ENCODE measurements around the gene RBMS1. TPM values are rescaled to one million over a fixed set of nuclear protein-coding genes. Genes with fewer than 3 reads are reported as not detected.

RBMS1 gene
- polyA plus RNA-seq, 1 donor: 61.3 TPM

DNA sequence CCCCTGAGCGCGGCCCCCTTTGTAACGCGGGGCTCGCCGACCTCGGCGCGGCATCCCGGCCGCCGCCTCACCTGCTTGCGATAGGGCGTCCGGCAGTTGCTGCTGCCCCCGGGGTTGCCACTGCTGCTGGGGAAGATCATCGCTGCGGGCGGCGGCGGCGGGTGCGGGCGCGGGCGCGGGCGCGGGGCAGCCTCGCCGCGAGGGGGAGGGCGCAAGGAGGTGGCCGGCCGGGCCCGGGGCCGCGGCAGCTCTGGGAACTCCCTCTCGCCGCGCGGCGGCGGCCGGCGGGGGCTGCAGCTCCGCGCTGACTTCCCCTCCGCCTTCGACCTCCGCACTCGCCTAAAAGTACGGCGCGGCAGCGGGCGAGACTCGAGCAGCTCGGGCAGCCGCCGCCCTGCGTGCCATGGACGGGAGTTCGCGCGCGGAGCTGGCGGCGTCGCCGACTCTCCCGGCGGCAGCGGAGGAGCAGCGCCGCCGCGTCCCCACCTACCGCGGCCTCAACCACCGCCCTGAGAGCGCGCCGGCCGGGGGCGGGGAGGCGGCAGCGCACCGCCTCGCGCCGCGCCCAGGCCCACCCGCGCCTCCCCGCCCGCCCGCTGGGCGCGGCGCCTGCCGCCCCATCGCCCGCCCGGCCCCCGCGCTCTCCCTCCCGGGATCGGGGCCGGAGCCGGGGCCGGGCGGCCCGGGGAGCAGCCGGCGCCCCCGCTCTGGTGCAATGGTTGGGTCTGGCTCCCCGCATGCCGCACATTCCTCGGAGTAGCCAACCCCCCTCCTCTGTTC is 86.0 kb downstream of the RBMS1 start:
- peak; percentile 78 for DNase-seq

DNA sequence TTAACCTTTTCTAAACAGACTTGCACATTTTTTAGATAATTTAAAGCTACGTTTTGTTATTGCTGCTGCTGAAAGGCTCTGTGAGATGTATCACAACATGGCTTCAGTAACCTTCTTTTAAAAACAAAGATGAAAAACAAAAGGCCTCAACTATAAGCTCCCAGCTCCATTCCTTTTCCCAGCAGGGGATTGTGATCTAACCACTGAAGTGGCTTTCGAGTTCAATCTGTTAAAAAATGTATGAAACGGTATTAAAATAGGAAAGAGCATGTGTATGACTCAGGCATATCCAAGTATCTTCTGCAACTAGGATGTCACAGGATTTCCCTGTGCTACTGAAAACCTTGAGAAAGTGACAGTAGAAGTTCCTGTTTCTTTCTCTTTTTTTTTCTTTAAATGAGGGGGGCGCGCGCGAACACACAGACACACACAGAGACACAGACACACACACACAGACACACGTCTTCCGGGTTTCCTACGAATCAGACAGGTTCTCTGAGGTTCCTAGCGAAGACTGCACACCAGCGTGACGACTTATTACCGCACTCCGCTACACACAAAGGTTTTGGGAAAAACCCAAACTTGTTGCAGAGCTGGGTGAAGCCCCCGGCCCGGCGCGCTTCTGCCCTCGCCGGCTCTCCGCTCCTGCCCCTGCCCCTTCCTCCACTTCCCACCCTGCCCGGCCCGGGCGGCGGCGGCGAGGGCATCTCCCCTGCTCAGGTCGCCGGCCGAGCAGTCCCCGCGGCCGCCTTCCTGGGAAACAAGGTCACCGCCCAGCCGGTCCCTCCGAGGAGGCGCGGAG is 86.8 kb downstream of the RBMS1 start:
- DNase-seq: peak; percentile 79

GRCh38 chr2:160405077-160405867 is 88.3 kb downstream of the RBMS1 start:
- no peak for DNase-seq

GRCh38 chr2:160402997-160403979 is 90.3 kb downstream of the RBMS1 start:
- no peak for DNase-seq

GRCh38 chr2:160402501-160402900 is 91.1 kb downstream of the RBMS1 start:
- DNase-seq: peak; percentile 61

GRCh38 chr2:160401895-160402294 is 91.7 kb downstream of the RBMS1 start:
- no peak for DNase-seq

DNA sequence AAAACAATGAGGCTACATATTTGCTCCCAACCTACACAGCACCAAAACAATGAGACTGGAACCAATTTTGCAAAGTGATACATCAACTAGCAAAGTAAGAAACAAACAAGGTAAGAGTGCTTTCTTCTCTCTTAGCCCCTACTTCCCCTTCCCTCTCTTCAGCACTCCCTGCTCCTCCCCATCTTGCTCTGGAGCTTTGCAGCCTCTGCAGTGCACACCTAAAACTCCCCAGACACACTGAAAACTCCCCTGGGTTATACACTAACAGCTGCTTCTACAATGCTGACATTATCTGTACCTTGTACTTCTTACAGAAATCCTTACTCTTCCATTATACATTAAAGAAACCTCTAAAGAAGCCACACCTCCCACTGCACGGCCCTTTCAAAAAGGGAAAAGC is 93.7 kb downstream of the RBMS1 start:
- no peak for DNase-seq

- no peak for DNase-seq
Observed at GRCh38 chr2:160397530-160397865, 96.1 kb downstream of the RBMS1 start.

- DNase-seq: no peak
Observed at GRCh38 chr2:160394153-160394552, 99.5 kb downstream of the RBMS1 start.

DNA sequence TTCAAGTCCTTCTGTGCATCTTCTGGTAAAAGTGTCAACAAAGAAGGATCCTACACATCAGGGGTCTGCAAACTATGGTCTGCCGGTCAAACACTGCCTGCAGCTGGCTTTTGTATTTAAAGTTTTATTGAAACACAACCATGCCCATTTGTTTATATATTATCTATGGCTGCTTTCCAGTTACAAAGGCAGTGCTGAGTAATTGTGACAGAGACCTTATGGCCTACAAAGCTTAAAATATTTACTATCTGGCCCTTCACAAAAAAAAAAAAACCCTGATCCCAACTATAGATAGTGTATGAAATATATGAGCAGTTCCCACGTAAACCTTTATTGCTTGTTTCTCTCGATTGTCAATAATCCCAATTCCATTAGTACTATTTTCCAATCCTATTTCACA is 101.4 kb downstream of the RBMS1 start:
- no peak for DNase-seq

GRCh38 chr2:160390544-160391455 is 102.8 kb downstream of the RBMS1 start:
- DNase-seq: no peak

DNA sequence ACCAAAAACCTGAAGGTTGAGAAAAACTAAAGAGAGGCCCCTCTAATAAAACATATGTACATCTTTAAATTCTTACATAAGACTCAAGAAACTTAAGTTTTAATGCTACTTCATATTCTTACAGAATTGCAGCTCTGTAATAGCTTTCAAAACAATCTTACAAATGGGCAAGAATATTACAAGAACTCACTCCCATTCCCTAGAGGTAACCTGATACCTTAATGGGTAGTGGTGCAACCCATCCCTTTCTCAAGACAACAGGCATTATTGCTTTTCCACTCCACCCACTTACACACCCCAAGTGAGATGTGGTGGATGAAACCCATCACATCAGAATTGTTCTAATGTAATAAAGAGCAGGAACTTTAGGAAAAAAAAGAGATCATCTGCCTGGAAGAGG is 103.7 kb downstream of the RBMS1 start:
- DNase-seq: no peak

DNA sequence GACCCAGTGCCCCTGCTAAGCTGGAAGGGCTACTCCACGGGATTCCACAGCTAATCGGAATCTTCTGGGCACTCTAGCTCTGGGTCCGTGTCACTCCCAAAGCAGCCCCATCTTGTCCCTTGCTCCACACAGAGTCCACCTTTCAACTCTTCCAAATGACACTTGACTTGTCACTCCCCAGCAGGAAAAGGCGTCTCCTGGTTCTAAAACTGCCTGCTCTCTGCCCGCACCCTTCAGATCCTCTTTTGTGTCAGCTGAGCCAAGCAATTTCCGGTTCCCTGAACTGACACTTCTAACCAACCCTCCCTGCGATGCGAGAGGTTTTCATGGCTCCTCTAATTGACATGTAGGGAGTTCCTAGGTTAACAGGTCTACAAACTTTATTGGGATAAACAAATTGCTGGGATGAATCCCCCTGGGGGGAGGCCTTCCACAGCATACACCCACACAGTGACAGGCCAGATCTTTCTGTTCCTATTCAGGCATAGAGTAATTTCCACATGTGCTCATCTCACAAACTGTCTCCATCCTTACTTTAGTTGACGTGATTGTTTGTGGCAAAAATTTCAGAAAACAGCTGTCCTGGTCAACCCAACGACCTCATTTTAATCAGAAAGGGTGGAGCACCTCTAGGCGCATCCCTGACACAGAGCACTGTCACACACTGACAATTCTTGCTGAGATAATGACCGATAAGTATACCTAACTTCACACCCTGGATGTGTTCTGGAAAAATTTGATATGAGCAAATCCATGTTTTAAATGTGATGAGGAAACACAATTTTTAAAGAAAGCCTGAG is 104.9 kb downstream of the RBMS1 start:
- DNase-seq: peak; percentile 40

DNA sequence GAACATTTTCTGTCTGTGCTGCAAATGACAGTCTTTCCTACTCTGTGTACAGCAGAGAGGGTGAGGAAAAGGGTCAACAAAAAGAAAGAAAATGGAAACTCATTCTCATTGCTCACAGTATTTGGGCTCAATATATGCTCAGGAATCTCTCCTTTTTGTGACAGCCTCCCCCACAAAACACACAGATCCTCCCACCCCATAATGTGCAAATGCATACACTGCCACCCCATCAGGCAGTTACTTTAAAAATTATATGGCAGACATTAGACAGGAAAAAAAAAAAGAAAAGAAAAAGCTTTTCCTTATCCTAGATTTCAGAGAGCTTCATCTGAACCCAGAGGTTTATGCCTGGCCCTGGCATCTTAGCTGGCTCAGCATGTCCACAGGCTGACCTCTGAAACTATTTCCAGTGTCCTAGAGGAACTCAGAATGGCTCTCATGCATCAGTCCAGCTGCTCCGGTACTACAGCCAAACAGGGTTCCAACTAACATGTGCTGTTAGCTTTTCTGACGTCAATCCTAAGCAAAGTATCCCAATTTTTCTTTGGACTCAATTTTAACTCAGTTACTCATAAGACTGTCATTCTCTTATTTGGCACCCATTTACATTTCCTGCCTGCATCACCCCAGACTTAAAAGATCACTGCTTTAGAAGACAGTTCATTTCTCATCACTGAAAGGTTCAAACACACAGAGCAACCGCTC is 105.9 kb downstream of the RBMS1 start:
- peak; percentile 90 for DNase-seq

DNA sequence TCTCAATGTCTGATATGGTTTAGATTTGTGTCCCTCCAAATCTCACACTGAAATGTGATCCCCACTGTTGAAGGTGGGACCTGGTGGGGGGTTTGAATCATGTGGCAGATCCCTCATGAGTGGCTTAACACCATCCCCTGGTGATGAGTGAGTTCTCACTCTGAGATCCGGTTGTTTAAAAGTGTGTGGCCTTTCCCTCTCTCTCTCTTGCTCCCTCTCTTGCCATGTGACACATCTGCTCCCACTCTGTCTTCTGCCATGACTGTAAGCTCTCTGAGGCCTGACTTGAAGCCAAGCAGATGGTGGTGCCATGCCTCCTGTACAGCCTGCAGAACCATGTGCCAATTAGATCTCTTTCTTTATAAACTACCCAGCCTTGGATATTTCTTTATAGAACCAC is 108.8 kb downstream of the RBMS1 start:
- DNase-seq: no peak

- no peak for DNase-seq
Observed at GRCh38 chr2:160381425-160381951, 112.1 kb downstream of the RBMS1 start.

GRCh38 chr2:160380611-160381010 is 113.0 kb downstream of the RBMS1 start:
- no peak for DNase-seq

- DNase-seq: no peak
Observed at GRCh38 chr2:160380000-160380570, 113.5 kb downstream of the RBMS1 start.

DNA sequence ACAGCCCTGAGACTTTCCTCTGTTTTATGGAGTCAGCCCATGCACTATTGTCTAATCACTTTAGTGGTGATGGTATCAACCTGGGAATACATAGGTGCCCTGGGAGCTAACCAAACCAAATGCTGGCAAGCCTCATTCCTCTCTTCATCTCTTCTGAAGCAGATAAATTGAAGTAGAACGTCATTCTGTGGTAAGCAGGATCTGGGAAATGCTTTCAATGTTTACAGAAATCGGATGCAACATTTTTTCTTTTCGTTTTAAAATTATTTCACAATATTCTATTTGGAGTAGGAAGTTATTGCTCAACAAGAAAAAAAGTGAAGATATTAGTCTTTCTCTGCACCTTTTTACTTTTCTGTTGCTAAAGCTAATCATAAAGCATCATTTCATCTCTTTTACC is 114.2 kb downstream of the RBMS1 start:
- no peak for DNase-seq

All from hindlimb muscle (tissue), 1 donor.